Measurements from ENCODE around the gene CEP170B.

The CEP170B gene

DNA sequence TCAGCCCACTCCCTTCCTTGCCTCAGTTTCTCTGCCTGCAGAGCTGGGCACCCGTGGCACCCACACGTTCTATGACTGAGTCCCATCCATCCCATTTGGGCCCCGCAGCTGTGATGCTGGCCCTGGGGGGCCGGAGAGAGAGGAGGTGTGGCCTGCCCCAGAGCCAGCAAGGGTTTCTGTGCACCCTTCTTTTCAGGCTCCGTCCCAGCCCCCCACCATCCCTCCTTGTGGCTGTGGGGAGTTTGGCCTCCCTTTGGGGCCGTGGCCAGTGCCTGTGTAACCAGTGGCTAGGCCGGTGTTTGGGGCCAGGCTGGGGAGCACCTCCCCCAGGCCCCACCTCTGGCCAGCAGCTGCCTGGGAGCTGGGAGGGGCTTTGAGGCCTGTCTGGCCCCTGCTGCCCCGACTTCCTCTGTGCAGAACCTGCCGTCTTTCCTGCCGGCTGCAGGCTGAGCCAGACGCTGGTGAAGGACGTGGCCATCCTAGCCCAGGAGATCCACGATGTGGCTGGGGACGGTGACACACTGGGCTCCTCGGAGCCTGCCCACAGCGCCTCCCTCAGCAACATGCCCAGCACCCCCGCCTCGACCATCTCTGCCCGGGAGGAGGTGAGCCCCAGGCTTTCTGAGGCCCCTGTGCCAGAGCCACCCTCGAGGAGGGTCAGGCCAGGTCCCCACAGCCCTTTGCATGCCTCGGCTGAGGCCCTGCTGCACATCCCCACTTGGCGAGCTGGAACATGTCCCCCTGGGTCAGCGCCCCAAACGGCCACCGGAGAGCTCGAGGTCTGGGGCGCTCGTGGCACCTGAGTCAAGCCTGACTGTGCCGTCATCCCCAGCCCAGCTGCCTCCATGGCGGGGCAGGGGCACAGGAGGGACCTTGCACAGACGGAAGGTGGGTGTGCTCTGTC is 27.7 kb downstream of the CEP170B start:
- H3K27ac ChIP-seq, result no peak overlapping the region
- H3K4me3 ChIP-seq (ENCODE audit: low read depth, low read length), result no peak overlapping the region
- H3K27me3 ChIP-seq (ENCODE audit: insufficient read depth, low read depth, severe bottlenecking), result no peaks in the 10 kb centered on the region
- TF ChIP-seq, protein P1, sequence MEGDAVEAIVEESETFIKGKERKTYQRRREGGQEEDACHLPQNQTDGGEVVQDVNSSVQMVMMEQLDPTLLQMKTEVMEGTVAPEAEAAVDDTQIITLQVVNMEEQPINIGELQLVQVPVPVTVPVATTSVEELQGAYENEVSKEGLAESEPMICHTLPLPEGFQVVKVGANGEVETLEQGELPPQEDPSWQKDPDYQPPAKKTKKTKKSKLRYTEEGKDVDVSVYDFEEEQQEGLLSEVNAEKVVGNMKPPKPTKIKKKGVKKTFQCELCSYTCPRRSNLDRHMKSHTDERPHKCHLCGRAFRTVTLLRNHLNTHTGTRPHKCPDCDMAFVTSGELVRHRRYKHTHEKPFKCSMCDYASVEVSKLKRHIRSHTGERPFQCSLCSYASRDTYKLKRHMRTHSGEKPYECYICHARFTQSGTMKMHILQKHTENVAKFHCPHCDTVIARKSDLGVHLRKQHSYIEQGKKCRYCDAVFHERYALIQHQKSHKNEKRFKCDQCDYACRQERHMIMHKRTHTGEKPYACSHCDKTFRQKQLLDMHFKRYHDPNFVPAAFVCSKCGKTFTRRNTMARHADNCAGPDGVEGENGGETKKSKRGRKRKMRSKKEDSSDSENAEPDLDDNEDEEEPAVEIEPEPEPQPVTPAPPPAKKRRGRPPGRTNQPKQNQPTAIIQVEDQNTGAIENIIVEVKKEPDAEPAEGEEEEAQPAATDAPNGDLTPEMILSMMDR (IDR thresholded peaks at IDR 0.05; ENCODE audit: low read depth, low read length), result no peak
- H3K9me3 ChIP-seq (ENCODE audit: severe bottlenecking), result no peaks in the 10 kb centered on the region
- peak; percentile 16 for DNase-seq
- H3K36me3 ChIP-seq, result peaks cover 2% of the 10 kb centered on the region; the same call in 1 of the 2 replicates

DNA sequence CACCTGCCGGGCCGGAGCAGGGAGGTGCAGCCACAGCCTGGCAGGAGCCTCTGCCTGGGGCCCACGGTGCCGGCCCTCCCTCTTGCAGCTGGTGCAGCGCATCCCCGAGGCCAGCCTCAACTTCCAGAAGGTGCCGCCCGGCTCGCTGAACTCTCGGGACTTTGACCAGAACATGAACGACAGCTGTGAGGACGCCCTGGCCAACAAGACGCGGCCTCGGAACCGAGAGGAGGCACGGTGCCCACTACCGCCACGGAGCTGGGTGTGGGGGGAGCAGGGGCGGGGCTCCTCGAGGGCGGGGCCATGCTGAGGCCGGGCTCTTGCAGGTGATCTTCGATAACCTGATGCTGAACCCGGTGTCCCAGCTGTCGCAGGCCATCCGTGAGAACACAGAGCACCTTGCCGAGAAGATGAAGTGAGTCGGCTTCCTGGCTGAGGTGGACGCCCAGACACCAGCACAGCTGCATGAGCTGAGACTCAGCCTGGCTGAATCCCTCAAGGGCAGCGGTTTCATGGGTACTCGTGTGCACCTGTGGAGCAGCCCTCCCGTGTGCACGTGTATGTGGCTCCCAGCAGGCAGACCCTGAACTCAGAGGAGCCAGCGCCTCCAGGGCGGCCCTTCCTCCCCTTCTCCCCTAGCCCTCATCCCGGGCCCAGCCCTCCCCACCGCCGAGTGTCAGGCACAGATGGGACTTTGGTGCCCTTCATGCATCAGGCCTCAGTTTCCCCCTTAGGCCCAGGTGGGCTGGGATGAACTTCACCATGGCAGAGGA is 28.6 kb downstream of the CEP170B start:
- H3K27me3 ChIP-seq (ENCODE audit: insufficient read depth, low read depth, severe bottlenecking), result no peaks in the 10 kb centered on the region
- no peaks in the 10 kb centered on the region; the same call in 1 of the 2 replicates for H3K36me3 ChIP-seq
- no peak overlapping the region for H3K4me3 ChIP-seq (ENCODE audit: low read depth, low read length)
- peak; percentile 36 for DNase-seq
- H3K27ac ChIP-seq, result no peak overlapping the region
- TF ChIP-seq, protein P1 (IDR thresholded peaks at IDR 0.05; ENCODE audit: low read depth, low read length), result no peak
- no peaks in the 10 kb centered on the region for H3K9me3 ChIP-seq (ENCODE audit: severe bottlenecking)

DNA sequence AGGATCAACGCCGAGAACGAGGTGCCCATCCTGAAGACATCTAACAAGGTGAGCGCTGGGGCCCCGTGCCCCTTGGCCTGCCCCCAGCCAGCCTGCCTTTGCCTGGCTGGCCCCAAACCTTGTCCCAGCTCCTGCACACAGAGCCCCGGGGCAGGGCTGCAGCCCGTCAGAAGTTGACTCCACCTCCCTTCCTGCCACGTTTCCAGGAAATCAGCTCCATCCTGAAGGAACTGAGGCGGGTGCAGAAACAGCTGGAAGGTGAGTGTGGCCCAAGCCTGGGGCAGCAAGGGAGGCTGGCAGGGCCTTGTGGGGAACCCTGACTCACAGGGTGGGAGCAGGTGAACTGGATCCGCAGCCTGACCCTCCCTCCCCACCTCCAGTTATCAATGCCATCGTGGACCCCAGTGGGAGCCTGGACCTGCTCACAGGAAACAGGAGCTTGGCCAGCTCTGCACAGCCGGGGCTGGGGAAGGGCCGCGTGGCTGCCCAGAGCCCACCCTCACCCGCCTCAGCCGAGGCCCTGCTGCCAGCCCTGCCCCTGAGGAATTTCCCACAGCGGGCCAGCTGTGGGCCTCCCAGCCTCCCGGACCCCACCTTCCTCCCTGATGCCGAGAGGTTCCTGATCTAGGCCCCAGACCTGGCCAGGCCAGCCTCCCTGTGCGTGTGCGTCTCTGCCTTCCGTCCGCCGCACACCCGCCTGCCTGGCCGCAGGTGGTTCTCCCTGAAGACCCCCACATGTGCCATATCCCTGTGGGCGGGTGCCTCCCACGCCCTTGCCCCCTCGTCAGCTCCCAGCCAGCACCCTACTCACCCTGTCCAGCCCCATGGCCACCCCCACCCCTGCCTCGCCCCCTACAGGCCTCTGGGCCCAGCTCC is 29.5 kb downstream of the CEP170B start:
- Histone ChIP-seq H3K27ac (no peak overlapping the region), H3K4me3 (ENCODE audit: low read depth, low read length) (no peak overlapping the region), H3K36me3 (no peaks in the 10 kb centered on the region; the same call in 1 of the 2 replicates), H3K9me3 (ENCODE audit: severe bottlenecking) (no peaks in the 10 kb centered on the region), H3K27me3 (ENCODE audit: insufficient read depth, low read depth, severe bottlenecking) (no peaks in the 10 kb centered on the region)
- TF ChIP-seq, protein P1 (IDR thresholded peaks at IDR 0.05; ENCODE audit: low read depth, low read length), result no peak
- no peak for DNase-seq

DNA sequence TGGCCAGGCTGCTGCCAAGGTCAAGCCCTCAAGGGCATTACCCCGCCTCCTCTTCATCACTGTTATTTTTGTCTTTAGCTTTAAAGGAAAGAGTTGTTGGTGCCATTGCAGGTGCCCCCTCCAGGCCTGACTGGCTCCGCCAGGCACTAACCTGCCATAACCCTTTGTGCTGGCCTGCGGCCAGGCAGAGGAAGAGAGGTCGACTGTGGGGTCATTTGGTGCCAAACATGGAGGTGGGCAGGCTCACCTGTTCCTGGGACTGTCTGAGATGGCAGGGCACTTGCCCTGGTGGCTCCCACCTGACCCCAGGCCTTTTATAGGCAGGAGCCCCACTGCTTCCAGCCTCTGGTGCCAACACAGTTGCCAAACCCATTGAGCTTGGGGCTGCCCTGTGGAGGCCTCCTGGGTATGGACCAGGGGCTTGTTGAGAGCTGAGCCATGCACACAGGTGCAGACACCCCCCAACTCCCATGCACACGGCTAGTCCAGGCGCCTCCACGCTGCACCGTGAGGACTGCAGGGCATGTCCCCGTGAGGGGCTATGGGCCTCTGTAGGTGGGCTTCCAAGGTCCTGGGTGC is 30.2 kb downstream of the CEP170B start:
- H3K36me3 ChIP-seq, result no peaks in the 10 kb centered on the region; the same call in 1 of the 2 replicates
- TF ChIP-seq, protein P1 (IDR thresholded peaks at IDR 0.05; ENCODE audit: low read depth, low read length), result no peak
- no peaks in the 10 kb centered on the region for H3K27me3 ChIP-seq (ENCODE audit: insufficient read depth, low read depth, severe bottlenecking)
- no peak for DNase-seq
- no peak overlapping the region for H3K4me3 ChIP-seq (ENCODE audit: low read depth, low read length)
- H3K27ac ChIP-seq, result no peak overlapping the region
- H3K9me3 ChIP-seq (ENCODE audit: severe bottlenecking), result no peaks in the 10 kb centered on the region

Measured in WERI-Rb-1 (cell line).